ENCODE measurements around the gene LRRC32. TPM values are rescaled to one million over a fixed set of nuclear protein-coding genes. Genes with fewer than 3 reads are reported as not detected.

LRRC32 gene
- total RNA-seq, 1 donor from 2014 or later: 24.4 TPM

- no peaks in the 10 kb centered on the region for H3K9me3 ChIP-seq (ENCODE audit: insufficient read depth, low read depth, low read length)
- no peaks in the 10 kb centered on the region for H3K36me3 ChIP-seq (ENCODE audit: insufficient read depth, low read length)
- Mint-ChIP-seq H3K36me3 (ENCODE audit: low read depth, unreplicated experiment) (no peaks in the 10 kb centered on the region), H3K27ac (ENCODE audit: unreplicated experiment) (no peak overlapping the region), H3K27me3 (ENCODE audit: low read depth, unreplicated experiment) (peaks cover 14% of the 10 kb centered on the region), H3K4me3 (ENCODE audit: unreplicated experiment) (no peak overlapping the region), H3K4me1 (ENCODE audit: low read depth, unreplicated experiment) (peaks cover 11% of the 10 kb centered on the region), H3K9me3 (ENCODE audit: unreplicated experiment) (peaks cover 9% of the 10 kb centered on the region)
- H3K4me1 ChIP-seq (ENCODE audit: insufficient read depth, low read length): no peaks in the 10 kb centered on the region
- no peaks in the 10 kb centered on the region for H4K20me1 ChIP-seq (ENCODE audit: insufficient read depth, low read length)
- H2AFZ ChIP-seq (ENCODE audit: low read depth, low read length): no peak overlapping the region
- H3K27ac ChIP-seq (ENCODE audit: low read depth, low read length): no peak overlapping the region
- no peak for DNase-seq (ENCODE audit: low read depth)
- H3K27me3 ChIP-seq (ENCODE audit: insufficient read depth, low read length): peaks cover 4% of the 10 kb centered on the region
- no peak for TF ChIP-seq EZH2 (IDR thresholded peaks at IDR 0.05; ENCODE audit: insufficient read depth, low read length)
- no peak for TF ChIP-seq CTCF (IDR thresholded peaks at IDR 0.05; ENCODE audit: insufficient read depth, low read depth, low read length)
- no peaks in the 10 kb centered on the region for H3K79me2 ChIP-seq (ENCODE audit: insufficient read depth, low read length)
- no peak overlapping the region for H3K4me2 ChIP-seq (ENCODE audit: low read length)
- H3K9ac ChIP-seq (ENCODE audit: low read length): no peak overlapping the region
- no peak overlapping the region for H3K4me3 ChIP-seq (ENCODE audit: insufficient read depth, low read depth, low read length)
- FAIRE-seq: no peak
Observed at GRCh38 chr11:76707293-76707825, 36.8 kb upstream of the LRRC32 start.

- no peak overlapping the region for H3K9ac ChIP-seq (ENCODE audit: low read length)
- H3K27me3 Mint-ChIP-seq (ENCODE audit: low read depth, unreplicated experiment): peaks cover 14% of the 10 kb centered on the region
- FAIRE-seq (no peak), DNase-seq (ENCODE audit: low read depth) (no peak)
- no peak overlapping the region for H2AFZ ChIP-seq (ENCODE audit: low read depth, low read length)
- no peak overlapping the region for H3K4me3 ChIP-seq (ENCODE audit: insufficient read depth, low read depth, low read length)
- H3K36me3 Mint-ChIP-seq (ENCODE audit: low read depth, unreplicated experiment): no peaks in the 10 kb centered on the region
- H3K27me3 ChIP-seq (ENCODE audit: insufficient read depth, low read length): peaks cover 4% of the 10 kb centered on the region
- TF ChIP-seq CTCF (IDR thresholded peaks at IDR 0.05; ENCODE audit: insufficient read depth, low read depth, low read length) (no peak), EZH2 (IDR thresholded peaks at IDR 0.05; ENCODE audit: insufficient read depth, low read length) (no peak)
- H3K4me3 Mint-ChIP-seq (ENCODE audit: unreplicated experiment): no peak overlapping the region
- H4K20me1 ChIP-seq (ENCODE audit: insufficient read depth, low read length): no peaks in the 10 kb centered on the region
- H3K27ac Mint-ChIP-seq (ENCODE audit: unreplicated experiment): no peak overlapping the region
- peaks cover 10% of the 10 kb centered on the region for H3K4me1 Mint-ChIP-seq (ENCODE audit: low read depth, unreplicated experiment)
- no peak overlapping the region for H3K4me2 ChIP-seq (ENCODE audit: low read length)
- H3K9me3 Mint-ChIP-seq (ENCODE audit: unreplicated experiment): peaks cover 9% of the 10 kb centered on the region
- H3K79me2 ChIP-seq (ENCODE audit: insufficient read depth, low read length): no peaks in the 10 kb centered on the region
- H3K4me1 ChIP-seq (ENCODE audit: insufficient read depth, low read length): peaks cover 6% of the 10 kb centered on the region
- no peak overlapping the region for H3K27ac ChIP-seq (ENCODE audit: low read depth, low read length)
- no peaks in the 10 kb centered on the region for H3K36me3 ChIP-seq (ENCODE audit: insufficient read depth, low read length)
- no peaks in the 10 kb centered on the region for H3K9me3 ChIP-seq (ENCODE audit: insufficient read depth, low read depth, low read length)
Observed at GRCh38 chr11:76706667-76707066, 36.1 kb upstream of the LRRC32 start.

- H3K9me3 Mint-ChIP-seq (ENCODE audit: unreplicated experiment): peaks cover 9% of the 10 kb centered on the region
- H3K27ac Mint-ChIP-seq (ENCODE audit: unreplicated experiment): no peak overlapping the region
- Histone ChIP-seq H4K20me1 (ENCODE audit: insufficient read depth, low read length) (no peaks in the 10 kb centered on the region), H3K9ac (ENCODE audit: low read length) (no peak overlapping the region), H3K4me1 (ENCODE audit: insufficient read depth, low read length) (peaks cover 15% of the 10 kb centered on the region), H3K36me3 (ENCODE audit: insufficient read depth, low read length) (no peaks in the 10 kb centered on the region), H3K27me3 (ENCODE audit: insufficient read depth, low read length) (peaks cover 4% of the 10 kb centered on the region), H3K9me3 (ENCODE audit: insufficient read depth, low read depth, low read length) (no peaks in the 10 kb centered on the region), H3K4me2 (ENCODE audit: low read length) (no peak overlapping the region), H2AFZ (ENCODE audit: low read depth, low read length) (no peak overlapping the region), H3K79me2 (ENCODE audit: insufficient read depth, low read length) (no peaks in the 10 kb centered on the region), H3K4me3 (ENCODE audit: insufficient read depth, low read depth, low read length) (no peak overlapping the region), H3K27ac (ENCODE audit: low read depth, low read length) (no peak overlapping the region)
- peaks cover 13% of the 10 kb centered on the region for H3K27me3 Mint-ChIP-seq (ENCODE audit: low read depth, unreplicated experiment)
- H3K4me3 Mint-ChIP-seq (ENCODE audit: unreplicated experiment): no peak overlapping the region
- TF ChIP-seq EZH2 (IDR thresholded peaks at IDR 0.05; ENCODE audit: insufficient read depth, low read length) (no peak), CTCF (IDR thresholded peaks at IDR 0.05; ENCODE audit: insufficient read depth, low read depth, low read length) (no peak)
- no peak for FAIRE-seq
- H3K4me1 Mint-ChIP-seq (ENCODE audit: low read depth, unreplicated experiment): peaks cover 12% of the 10 kb centered on the region
- no peak for DNase-seq (ENCODE audit: low read depth)
- no peaks in the 10 kb centered on the region for H3K36me3 Mint-ChIP-seq (ENCODE audit: low read depth, unreplicated experiment)
Observed at GRCh38 chr11:76705826-76706225, 35.3 kb upstream of the LRRC32 start.

Measured in astrocyte (in vitro differentiated cells and primary cell).